Measurements from ENCODE around the gene LCAT.

LCAT gene

GRCh38 chr16:67926181-67926750 is 17.7 kb downstream of the LCAT start:
- peak; percentile 65 for DNase-seq (ENCODE audit: low read depth)
- no peak overlapping the region for H3K4me3 ChIP-seq (ENCODE audit: control insufficient read depth, low read depth, low read length)
- TF ChIP-seq, protein P1, sequence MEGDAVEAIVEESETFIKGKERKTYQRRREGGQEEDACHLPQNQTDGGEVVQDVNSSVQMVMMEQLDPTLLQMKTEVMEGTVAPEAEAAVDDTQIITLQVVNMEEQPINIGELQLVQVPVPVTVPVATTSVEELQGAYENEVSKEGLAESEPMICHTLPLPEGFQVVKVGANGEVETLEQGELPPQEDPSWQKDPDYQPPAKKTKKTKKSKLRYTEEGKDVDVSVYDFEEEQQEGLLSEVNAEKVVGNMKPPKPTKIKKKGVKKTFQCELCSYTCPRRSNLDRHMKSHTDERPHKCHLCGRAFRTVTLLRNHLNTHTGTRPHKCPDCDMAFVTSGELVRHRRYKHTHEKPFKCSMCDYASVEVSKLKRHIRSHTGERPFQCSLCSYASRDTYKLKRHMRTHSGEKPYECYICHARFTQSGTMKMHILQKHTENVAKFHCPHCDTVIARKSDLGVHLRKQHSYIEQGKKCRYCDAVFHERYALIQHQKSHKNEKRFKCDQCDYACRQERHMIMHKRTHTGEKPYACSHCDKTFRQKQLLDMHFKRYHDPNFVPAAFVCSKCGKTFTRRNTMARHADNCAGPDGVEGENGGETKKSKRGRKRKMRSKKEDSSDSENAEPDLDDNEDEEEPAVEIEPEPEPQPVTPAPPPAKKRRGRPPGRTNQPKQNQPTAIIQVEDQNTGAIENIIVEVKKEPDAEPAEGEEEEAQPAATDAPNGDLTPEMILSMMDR (conservative IDR thresholded peaks at IDR 0.05; ENCODE audit: control insufficient read depth, insufficient read depth, low read depth, low read length) = no peak

- DNase-seq (ENCODE audit: low read depth) = no peak
- H3K4me3 ChIP-seq (ENCODE audit: control insufficient read depth, low read depth, low read length) = no peak overlapping the region
- TF ChIP-seq, protein P1 (conservative IDR thresholded peaks at IDR 0.05; ENCODE audit: control insufficient read depth, insufficient read depth, low read depth, low read length) = no peak
Observed at GRCh38 chr16:67924140-67924906, 19.6 kb downstream of the LCAT start.

DNA sequence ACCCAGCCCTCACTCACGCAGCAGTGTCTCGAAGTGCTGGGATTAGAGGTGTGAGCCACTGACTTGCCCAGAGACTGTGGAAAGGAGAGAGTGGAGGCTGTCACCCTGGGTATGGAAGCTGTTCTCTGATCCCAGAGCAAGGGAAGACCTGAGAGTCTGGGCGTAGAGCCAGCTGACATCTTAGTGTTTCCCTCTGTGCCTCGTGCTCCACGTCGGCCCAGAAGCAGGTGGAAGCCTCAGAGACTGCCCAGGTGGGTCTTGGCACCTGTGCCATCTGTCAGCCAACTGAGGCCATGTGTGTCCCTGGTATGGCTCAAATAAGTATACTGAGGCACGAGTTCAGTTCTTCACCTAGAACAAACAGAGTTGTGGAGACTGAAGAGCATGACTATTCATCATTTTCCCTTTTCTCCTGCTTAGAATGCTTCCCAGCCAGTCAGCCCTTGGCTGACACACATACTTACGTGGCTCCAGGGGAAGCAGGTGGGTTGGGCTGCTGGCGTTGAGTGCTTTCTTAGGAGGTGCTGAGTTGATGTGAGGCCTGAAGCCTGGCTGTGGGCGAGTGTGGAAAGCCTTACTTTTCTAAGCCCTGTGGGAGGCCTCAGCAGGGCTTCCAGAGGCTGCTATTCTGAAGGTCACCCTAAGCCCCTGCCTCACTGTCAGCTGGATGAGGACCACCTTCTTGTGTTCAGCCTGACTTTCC is 20.4 kb downstream of the LCAT start:
- no peak for DNase-seq (ENCODE audit: low read depth)
- TF ChIP-seq, protein P1 (conservative IDR thresholded peaks at IDR 0.05; ENCODE audit: control insufficient read depth, insufficient read depth, low read depth, low read length) = no peak
- no peak overlapping the region for H3K4me3 ChIP-seq (ENCODE audit: control insufficient read depth, low read depth, low read length)

DNA sequence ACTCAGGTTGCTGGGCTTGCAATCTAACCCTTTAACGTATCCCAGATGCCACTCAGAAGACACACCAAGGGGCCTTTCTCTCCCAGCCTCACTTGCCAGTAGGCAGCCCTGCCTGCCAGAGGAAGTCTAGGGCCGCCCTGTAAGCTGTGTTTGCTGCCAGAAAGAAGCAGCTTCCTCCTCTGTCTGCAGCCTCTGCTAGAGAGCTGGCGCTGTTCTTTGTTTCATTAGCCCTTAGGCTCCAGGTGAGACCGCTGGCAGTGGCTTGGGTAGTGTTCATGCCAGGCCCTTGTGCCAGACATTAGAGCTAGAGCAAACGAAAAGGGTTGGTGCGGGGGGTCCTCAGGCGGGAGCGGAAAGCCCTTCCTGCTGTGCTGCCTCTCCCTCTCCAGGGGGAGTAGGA is 21.2 kb downstream of the LCAT start:
- no peak for DNase-seq (ENCODE audit: low read depth)
- H3K4me3 ChIP-seq (ENCODE audit: control insufficient read depth, low read depth, low read length) = no peak overlapping the region
- TF ChIP-seq, protein P1 (conservative IDR thresholded peaks at IDR 0.05; ENCODE audit: control insufficient read depth, insufficient read depth, low read depth, low read length) = no peak

DNA sequence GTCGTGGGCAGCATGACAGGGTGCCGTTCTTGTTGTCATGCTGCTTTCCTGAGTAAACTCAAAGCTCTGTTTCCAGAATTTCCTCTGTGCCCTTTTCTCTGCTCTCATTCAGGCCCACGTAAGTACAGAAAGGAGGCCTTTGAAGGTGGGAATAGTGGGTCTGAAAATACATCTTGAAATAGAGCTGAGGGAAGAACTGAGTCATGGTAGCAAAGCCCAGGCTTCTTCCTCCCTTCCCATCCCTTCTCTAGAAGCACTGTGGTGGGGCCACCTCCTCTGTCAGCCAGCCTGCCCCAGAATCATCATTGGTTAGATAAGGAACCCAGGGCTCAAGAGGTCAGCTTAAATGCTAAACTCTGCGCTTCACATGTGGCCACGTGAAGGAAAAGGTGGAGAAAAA is 21.7 kb downstream of the LCAT start:
- TF ChIP-seq, protein P1 (conservative IDR thresholded peaks at IDR 0.05; ENCODE audit: control insufficient read depth, insufficient read depth, low read depth, low read length) = no peak
- no peak overlapping the region for H3K4me3 ChIP-seq (ENCODE audit: control insufficient read depth, low read depth, low read length)
- no peak for DNase-seq (ENCODE audit: low read depth)

DNA sequence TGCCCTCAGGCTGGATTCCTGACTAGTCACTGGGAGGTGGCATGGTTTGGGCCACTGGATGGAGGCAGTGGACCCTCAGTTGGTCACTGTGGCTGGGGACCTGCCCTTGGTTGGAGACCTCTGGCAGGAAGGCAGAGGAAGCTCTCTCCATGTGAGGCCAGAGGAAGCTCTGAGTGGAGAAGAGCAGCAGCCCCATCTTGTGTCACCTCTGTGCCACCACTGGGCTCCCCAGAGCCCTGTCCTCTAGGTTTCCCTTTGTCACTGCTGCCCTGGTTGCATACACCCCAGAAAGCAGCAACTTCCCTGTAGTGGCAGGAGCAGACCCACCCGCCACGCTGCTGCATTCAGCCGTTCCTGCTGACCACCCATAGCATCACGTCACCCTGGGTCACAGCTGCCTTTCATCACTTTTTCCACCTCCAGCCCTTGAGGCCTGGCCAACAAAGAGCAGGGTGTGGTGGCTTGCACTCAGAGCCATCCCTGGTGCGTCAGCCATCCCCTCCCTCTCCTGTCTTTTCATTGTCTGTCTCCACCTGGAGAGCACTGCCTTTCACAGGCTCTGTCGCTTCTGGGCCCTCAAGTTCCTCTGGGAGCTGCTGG is 24.2 kb downstream of the LCAT start:
- H3K4me3 ChIP-seq (ENCODE audit: control insufficient read depth, low read depth, low read length) = no peak overlapping the region
- TF ChIP-seq, protein P1 (conservative IDR thresholded peaks at IDR 0.05; ENCODE audit: control insufficient read depth, insufficient read depth, low read depth, low read length) = no peak
- no peak for DNase-seq (ENCODE audit: low read depth)
